Astrocyte (in vitro differentiated cells and primary cell): ENCODE measurements around the gene ITPRIPL2.

Experiments used
- EZH2 ChIP-seq: IDR thresholded peaks from 2 replicates; pipeline ENCODE4 v1.6.1; 2012; ENCODE audit warnings: mild to moderate bottlenecking, low read length, inconsistent platforms; ENCODE audit not compliant: insufficient read depth
- TF ChIP-seq, protein P1 (sequence below): IDR thresholded peaks from 2 replicates; pipeline ENCODE4 v1.5.1; 2011; ENCODE audit warnings: low read depth, mild to moderate bottlenecking, inconsistent platforms, low read length, moderate library complexity; ENCODE audit not compliant: insufficient read depth

DNA sequence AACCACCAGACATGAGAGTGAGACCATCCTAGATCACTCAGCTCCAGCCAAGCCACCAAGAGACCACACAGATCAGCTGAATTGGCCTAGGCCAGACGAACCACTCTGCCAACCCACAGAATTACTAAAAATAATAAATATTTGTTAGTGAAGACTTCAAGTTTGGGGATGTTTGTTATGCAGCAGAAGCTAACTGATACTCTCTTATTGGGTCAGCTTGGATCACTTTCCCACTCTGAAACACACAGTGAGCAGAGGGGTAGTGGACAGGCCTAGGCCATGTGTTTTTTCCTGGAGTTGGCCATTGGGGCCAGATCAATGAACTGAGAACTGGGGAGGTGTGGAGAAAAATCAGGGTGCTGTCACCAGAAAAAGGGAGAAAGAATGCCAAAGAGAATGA lies 15.6 kb upstream of the ITPRIPL2 start:
- TF ChIP-seq, protein P1, sequence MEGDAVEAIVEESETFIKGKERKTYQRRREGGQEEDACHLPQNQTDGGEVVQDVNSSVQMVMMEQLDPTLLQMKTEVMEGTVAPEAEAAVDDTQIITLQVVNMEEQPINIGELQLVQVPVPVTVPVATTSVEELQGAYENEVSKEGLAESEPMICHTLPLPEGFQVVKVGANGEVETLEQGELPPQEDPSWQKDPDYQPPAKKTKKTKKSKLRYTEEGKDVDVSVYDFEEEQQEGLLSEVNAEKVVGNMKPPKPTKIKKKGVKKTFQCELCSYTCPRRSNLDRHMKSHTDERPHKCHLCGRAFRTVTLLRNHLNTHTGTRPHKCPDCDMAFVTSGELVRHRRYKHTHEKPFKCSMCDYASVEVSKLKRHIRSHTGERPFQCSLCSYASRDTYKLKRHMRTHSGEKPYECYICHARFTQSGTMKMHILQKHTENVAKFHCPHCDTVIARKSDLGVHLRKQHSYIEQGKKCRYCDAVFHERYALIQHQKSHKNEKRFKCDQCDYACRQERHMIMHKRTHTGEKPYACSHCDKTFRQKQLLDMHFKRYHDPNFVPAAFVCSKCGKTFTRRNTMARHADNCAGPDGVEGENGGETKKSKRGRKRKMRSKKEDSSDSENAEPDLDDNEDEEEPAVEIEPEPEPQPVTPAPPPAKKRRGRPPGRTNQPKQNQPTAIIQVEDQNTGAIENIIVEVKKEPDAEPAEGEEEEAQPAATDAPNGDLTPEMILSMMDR = no peak
- TF ChIP-seq EZH2 = no peak
